HG03521 (cell line): ENCODE measurements around the gene TTC8.

Experiments used
- ATAC-seq: cut with Tn5 transposase; IDR thresholded peaks from one replicate; pipeline ENCODE4 v1.9.1; 2021; ENCODE audit warnings: mild to moderate bottlenecking, moderate library complexity; ENCODE audit not compliant: unreplicated experiment

TTC8 gene

DNA sequence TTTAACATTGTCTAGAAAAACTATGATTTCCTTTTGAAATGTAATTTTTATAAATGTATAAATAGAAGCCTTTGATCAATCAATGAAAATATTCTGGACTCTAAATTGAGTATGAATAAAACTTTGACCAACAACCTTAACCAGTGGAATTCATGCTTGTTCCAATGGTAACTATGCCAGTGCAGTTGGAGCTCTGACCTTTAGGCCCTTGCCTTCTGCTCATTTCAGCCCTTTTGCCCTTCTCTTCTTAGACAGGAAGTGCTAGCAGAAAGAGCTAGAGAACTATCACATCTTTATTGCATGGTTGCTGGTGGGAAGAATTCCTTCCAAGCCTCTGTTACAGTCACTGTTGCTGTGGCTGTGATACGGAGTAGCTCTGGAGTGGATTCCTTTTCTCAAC, 39.7 kb downstream of the TTC8 start:
- ATAC-seq, result no peak

DNA sequence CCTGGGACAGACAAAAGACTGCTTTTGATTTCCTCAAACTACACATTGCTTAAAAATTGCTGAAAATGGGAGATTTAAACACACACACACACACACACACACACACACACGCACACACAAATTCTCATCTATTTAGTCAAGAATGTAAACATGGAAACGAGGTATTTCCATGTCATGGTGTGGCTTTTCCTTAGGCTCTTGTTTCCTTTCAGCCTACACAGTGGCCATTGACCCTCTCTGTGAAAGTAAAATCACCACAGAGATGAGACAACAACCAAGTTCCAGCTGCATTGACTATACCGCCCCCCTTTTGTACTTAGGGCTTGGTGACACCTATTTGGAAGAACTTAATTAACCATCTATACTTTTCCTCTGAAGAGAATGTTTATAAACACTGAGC, 41.9 kb downstream of the TTC8 start:
- no peak for ATAC-seq

DNA sequence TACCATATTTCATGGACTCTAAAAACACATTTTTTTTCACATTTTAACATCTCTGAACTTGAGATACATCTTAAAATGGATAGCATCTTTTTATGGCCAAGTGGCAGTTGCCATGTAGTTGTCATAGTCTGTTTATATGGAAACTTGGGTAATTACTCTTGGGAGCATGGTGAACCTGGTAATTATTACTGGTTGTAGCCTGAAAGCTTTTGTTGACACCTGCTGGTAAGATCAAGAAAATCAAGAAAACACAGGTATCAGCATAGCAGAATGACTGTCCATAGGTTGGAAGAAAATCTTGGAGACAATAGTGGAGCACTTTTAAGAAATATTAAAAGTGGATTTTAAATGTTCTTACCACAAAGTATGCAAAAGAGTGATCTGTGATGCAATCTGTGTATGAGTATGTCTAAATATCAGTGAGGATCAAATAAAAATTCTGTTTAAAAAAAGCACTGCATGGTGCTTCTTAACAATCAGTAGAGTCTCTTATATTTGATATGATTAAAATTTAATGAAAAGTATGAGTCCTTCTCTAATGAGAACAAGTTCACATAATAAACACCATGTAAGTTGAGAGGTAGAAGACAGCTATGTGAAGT, 44.2 kb downstream of the TTC8 start:
- peak; percentile 46 for ATAC-seq

DNA sequence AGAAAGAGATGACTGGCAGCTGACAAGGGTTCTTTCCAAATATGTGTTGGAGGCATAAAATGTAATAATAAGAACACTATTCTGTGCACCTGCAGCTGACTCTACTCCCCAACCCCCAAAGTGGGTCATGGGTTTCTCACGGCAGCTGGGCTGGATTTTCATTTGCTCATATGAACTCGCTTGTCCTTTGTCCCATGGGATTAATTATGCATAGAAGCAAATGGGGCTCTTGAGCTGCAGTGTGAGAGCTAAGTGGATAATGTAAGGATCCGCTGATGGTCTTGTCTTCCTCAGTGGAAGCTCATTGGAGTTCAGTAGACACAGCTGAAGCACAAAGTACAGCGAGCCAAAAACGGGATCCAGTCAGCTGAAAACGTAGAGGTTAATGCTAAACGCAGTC, 46.3 kb downstream of the TTC8 start:
- ATAC-seq, result no peak

DNA sequence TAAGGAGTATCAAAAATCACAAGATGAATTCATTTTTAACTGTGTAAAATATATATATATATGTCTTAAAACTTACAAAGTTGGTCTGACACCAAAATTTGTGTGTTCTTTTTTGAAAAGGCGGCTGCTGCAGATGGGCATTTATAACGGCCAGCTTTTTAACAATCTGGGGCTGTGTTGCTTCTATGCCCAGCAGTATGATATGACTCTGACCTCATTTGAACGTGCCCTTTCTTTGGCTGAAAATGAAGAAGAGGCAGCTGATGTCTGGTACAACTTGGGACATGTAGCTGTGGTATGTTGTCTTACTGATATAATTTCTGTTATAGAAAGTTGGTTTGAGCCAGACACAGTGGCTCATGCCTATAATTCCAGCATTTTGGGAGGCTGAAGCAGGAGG, 47.0 kb downstream of the TTC8 start:
- ATAC-seq, result no peak

DNA sequence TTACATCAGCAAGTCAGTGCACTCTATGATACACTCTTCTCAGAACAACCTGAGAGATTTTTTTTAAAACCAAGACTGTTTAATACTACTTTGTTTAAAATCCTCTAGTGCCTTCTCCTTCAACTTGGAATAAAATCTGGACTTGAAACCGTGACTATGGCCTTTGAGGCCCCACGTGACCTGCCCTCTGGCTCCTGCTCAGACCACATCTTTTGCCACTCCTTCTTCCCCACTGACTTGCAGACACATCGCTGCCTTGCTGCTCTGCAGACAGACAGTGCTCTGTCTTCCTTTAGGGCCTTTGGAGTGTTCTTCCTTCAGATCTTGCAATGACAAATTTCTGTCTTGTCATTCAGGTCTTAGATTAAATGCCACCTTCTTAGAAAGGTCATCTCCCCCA, 48.5 kb downstream of the TTC8 start:
- no peak for ATAC-seq

DNA sequence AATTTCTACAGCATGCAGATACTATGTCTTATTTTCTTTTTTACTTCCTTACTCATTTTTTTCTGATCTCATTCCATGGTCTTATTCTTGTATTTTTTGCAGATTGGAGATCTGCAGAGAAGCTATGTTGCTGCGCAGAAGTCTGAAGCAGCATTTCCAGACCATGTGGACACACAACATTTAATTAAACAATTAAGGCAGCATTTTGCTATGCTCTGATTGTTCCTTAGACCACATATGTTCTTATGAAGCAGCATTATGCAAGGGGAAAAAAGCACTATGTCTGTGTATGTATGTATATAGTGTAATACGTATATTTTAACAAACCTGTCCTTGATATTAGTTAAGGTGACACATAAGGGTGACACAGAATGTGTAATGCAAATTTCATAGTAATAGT, 52.7 kb downstream of the TTC8 start:
- ATAC-seq, result no peak

DNA sequence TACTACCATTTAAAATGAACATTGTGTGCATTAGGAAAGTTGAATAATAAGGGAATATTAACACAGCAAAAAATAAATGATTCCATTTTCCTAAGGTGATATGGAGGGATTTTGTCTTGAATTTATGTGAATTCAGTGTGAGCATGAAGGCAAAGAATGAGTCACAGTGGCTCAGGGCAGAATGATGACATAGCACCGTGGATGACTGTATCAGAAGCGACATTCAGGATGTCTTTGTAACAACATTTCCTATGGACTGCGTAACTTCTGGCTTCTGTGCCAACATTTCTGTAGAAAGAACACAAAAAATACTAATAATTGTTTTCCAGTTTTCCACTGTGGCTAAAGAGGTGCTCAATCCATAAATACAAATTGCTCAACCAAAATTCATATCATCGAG, 54.6 kb downstream of the TTC8 start:
- no peak for ATAC-seq

DNA sequence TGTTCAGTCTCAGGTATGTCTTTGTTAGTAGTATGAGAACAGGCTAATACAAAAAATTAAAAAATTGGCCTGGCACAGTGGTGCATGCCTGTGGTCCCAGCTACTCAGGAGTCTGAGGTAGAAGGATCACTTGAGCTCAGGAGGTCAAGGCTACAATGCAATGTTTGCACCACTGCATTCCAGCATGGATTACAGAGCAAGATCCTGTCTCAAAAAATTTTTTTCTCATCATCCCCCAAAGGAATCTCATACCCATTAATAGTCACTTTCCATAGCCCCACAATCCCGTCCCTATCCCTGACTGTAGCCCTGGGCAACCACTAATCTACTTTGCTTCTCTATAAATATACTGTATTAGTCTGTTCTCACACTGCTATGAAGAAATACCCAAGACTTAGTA, 57.8 kb downstream of the TTC8 start:
- no peak for ATAC-seq

DNA sequence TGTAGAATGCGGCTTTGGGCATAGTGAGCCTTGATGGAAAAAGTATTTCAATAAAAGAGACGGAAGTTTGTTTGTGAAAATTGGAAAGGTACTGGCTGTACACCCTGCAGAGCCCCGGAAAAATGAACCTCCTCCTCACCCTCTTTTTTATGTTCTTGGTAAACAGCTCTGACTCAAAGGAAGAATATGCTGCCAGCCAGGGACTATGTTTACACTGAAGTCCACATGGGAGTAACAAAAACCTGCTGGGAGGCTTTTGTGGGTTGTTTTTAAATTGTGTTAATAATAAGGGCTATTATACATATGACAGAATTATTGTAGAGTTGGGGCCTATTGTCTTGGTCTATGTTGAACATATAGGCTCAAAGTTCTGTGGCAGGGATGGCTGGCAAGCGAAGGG, 70.7 kb downstream of the TTC8 start:
- ATAC-seq, result no peak

DNA sequence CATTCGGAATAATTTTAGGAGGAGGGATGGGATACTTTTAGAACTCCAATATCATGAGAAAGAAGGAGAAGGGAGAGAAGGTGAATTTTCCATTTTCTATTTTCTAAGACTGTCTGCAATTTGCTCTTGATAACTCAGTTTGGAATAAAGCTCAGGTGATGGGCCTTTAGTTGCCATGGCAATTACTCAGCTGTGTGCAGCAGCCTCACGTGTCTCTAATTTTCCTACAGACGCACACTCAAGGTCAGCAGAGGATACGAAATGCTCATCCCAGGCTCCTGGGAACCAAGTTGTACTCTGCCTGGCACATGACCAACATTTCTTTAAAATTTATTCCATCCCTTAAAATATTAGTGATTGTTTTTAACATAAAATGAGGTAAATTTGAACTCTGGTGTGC, 76.7 kb downstream of the TTC8 start:
- no peak for ATAC-seq

DNA sequence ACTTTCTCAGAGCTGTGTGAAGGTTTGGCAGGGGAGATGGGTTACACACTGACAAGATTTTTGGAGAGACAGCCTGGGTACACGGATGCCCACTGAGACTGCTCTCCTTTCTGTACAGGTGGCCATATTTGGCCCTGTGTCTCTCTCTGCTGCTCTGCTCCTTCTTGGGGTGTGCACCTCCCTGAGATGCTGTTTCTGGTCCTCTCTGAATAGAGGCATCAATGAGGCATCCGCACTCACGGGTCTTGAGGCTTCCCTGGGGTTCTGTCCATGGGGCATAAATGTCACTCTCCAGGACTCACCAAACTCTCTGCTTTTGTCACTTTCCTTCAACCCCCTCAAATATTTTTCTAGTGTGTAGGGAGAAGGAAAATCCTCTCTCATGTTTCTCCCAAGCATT, 77.5 kb downstream of the TTC8 start:
- no peak for ATAC-seq

DNA sequence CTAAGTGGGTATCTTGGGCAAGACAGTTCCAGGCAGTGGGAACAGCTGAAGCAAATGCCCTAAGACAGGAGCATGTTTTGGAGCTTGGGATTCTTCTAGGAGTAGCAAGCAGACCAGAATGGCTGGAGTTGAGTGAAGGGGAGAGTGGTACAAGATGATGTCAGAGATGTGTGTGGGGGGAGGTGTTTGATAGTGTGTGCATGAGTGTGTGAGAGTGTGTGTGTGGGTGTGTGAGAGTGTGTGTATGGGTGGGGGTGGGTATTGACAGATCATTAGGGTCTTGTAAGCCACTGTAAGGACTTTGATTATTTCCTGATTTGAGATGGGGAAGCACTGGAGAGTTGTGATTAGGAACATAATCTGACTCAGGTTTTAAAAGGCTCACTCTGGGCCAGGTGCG, 78.4 kb downstream of the TTC8 start:
- no peak for ATAC-seq

DNA sequence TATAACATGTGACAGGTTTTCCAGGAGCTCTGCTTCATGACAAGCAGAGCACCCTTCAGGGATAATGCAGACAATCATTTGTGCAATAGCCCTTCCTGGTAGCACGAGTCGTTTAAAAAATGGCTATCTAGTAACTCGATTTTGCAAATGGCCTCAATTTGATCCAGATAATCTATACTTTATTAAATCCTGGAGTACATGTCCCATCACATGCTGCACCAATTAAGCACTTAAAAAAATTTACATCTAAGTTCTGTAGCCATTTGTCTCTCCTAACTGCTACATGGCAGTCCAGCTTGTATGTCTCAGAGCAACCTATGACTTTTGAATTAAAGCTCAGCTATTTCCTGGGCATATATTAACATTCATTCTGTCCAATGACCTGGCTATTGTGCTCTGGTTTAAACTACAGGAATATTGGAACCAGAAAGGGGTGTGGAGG, 79.8 kb downstream of the TTC8 start:
- no peak for ATAC-seq

DNA sequence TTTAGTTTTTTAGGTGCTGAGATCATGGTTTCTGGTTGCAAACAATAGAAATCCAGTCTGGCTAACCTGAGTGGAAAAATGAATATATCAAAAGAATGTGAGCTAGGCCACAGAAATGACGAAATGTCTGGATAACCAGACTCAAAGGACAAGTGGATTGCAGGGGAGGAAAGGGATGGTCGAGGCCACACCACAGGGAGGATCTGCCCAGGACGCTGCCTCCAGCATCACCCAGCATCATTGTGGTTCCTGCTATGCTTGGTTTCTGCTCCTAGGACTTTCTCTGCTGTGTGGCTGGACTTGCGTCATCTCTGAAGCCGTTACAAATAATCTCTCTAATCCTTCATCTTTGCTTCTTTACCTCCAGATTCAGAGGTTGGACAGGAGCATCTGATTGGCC, 80.4 kb downstream of the TTC8 start:
- no peak for ATAC-seq

DNA sequence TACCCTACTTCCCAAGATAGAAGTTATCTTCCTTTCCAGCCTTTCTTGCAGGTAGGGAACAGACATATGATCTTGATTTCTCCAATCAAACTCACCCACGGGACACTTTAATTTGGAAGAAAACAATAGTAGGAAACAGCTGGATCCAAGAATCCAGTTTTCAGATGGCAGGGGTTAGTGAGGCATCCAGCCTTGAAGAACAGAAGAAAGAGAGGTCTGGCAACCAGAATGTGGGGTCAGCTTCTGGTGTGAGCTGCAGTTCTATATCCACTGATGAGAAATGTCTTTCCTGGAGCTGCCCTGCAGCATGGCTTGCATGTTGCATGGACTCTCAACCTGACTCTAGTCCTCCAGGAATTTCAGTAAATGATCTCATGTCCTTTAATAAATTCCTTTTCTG, 83.8 kb downstream of the TTC8 start:
- no peak for ATAC-seq

DNA sequence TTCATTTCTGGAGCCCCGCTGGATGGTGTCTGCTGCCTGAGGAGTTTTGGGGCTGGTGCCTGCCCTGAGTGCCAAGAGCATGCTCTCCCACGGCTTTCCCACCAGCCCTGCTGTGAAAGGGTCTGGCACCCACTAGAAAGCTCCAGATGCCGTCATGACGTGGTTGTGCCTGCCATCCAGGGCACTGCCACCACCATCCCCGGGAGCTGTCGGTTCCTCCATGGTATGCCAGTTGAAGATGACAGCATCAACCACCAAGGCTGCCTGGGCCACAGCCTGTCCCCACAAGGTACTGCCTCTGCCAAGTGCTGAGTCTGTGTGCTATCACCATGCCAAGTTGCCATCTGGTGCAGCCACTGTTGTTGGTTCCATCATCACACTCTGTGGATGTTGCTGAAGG, 85.9 kb downstream of the TTC8 start:
- no peak for ATAC-seq

DNA sequence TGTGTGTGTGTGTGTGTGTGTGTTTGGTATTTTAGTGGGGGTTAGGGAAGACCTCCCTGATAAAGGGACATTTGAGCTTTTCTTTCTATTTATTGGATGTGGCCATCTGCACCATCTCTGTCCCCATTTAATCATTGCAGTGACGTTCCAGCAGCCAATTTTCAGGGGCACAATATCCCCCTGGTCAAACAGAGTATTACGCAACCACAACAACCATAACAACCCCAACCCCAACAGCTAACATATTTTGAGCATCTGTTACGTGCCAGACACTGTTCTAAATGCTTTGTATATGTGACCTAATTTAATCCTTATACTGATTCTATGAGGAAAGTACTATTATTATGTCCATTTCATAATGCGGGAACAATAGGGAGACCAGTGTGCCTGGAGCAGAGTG, 87.4 kb downstream of the TTC8 start:
- ATAC-seq, result no peak

DNA sequence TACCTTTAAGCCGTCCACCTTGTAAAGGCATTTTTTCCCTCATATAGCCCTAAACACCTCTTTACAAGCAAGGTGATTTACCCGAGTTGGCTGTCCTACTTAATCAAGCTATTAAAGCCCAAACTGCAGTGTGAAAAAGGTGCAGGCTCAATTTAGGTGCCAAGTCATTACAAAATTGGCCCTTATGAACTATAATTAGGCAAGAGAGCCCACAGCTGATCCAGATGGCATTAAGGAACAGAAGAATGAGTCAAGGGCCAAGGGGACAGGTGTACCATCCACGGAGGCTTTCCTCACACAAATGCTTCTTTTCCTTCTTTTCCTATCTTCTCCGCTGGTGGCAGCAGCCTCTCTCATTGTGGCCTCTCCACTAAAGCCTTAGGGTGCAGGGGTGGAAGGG, 90.5 kb downstream of the TTC8 start:
- no peak for ATAC-seq

DNA sequence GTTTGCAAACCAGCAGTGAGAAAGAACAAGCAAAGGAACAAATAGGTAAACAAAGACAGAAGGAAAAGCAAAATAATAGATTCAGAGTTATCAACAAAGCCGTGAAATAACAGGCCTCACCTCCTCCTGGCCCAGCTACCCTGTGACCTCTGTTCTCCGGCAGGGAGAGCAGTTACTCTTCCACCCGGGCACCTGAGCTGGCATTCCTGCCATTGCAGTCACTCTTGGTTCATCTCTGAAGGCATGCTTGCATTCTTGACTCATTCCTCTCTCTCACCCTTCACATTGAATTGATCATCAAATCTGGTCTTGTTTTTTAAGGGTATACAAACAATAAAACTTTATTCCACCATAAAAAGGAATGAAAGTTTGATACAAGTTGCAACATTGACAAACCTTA, 95.1 kb downstream of the TTC8 start:
- ATAC-seq, result no peak
